Lung (tissue), 12 donors: ENCODE data around the gene OLFML1. TPM values are rescaled to one million over a fixed set of nuclear protein-coding genes. Genes with fewer than 3 reads are reported as not detected.
A peak's percentile ranks its signal among the peaks of the same experiment; 100 is the strongest.

ENCODE experiments used
- ATAC-seq: fragments of 200-7000 bp; cut with Tn5 transposase; one replicate; pipeline ENCODE4 v1.9.1; 2020; ENCODE audit warnings: moderate number of reproducible peaks; ENCODE audit not compliant: insufficient read depth, low FRiP score
- DNase-seq, 3 donors: peaks; one replicate each; pipeline ENCODE4 v3.0.0-alpha.2; 2013 to 2017
- H3K27ac ChIP-seq, 2 donors: one replicate each; pipeline ENCODE4 v1.5.1; 2013; ENCODE audit warnings: mild to moderate bottlenecking in 2 of 2, moderate library complexity in 2 of 2, control low read depth in 1 of 2, inconsistent platforms in 1 of 2, low read depth in 1 of 2, low read length in 1 of 2
- H3K27me3 ChIP-seq, 3 donors: one replicate each; pipeline ENCODE4 v1.5.1; 2013; ENCODE audit warnings: low read length in 2 of 3; ENCODE audit not compliant: control insufficient read depth in 3 of 3, insufficient read depth in 3 of 3
- H3K36me3 ChIP-seq, 4 donors: one replicate each; pipeline ENCODE4 v1.5.1; 2013; ENCODE audit warnings: low read length in 4 of 4, mild to moderate bottlenecking in 1 of 4, moderate library complexity in 1 of 4; ENCODE audit not compliant: control insufficient read depth in 4 of 4, insufficient read depth in 4 of 4
- H3K4me1 ChIP-seq, 5 donors: one replicate each; pipeline ENCODE4 v1.5.1; 2013; ENCODE audit warnings: low read length in 5 of 5, mild to moderate bottlenecking in 2 of 5, moderate library complexity in 1 of 5; ENCODE audit not compliant: control insufficient read depth in 5 of 5, insufficient read depth in 5 of 5
- H3K4me3 ChIP-seq: one replicate; pipeline ENCODE4 v1.5.1; 2013; ENCODE audit warnings: mild to moderate bottlenecking, control low read depth, moderate library complexity
- H3K9ac ChIP-seq, 2 donors: one replicate each; pipeline ENCODE4 v1.5.1; 2013; ENCODE audit warnings: low read length in 2 of 2, control low read depth in 1 of 2; ENCODE audit not compliant: insufficient read depth in 1 of 2
- H3K9me3 ChIP-seq, 4 donors: one replicate each; pipeline ENCODE4 v1.5.1; 2013; ENCODE audit warnings: low read length in 3 of 4, mild to moderate bottlenecking in 1 of 4, moderate library complexity in 1 of 4; ENCODE audit not compliant: control insufficient read depth in 4 of 4, insufficient read depth in 3 of 4
- CTCF ChIP-seq: IDR thresholded peaks from 2 replicates; pipeline ENCODE4 v1.5.1; 2012; ENCODE audit warnings: mild to moderate bottlenecking; ENCODE audit errors: control extremely low read depth, extremely low read depth
- WGBS, 2 donors: extraction: QIAGEN DNeasy Blood & Tissue Kit; methylation state at CpG; one replicate each; pipeline ENCODE4 v1.1.7; 2013; 5-methylcytosine and 5-hydroxymethylcytosine counted together
- polyA plus RNA-seq, 2 donors: library from polyadenylated mRNA; stranded (reverse); fragments of 200-250 nt; gene quantifications; one replicate each; pipeline ENCODE4 v1.2.1, GENCODE V29; 2013
- total RNA-seq, 2 donors: library from RNA; depleted of rRNA in 1 of 2; stranded (reverse); fragments of >200 nt in 1 of 2; gene quantifications; one replicate each; pipeline ENCODE4 v1.2.1, GENCODE V29; 2014 to 2021
- donor health status: control.
- donor health status: control.
- donor health status: Bipolar disorder and iron deficiency.
- donor health status: healthy.
- donor health status: DM: yes; HTN: yes; CAD: no.

The OLFML1 gene
- total and polyA plus RNA-seq, 4 donors, result 2.6 to 28.1 (median 9.5) TPM

- Histone ChIP-seq H3K4me1 (peaks cover 5 to 27% (median 8%) of the 10 kb centered on the region in 5 donors), H3K9me3 (no peaks in the 10 kb centered on the region), H3K4me3 (peak overlapping the region; percentile 66), H3K27ac (peak overlapping the region; percentile 95 to 99), H3K27me3 (peaks cover 0 to 18% (median 17%) of the 10 kb centered on the region in 3 donors), H3K36me3 (peaks cover 0 to 12% (median 5%) of the 10 kb centered on the region in 4 donors), H3K9ac (peak overlapping the region in 1 of 2 donors; percentile 54)
- 14 to 24% methylated on average over 18 of the region's 18 CpGs for whole genome bisulfite sequencing, 2 donors
- ATAC-seq, result peak; percentile 32
- DNase-seq, result peak; percentile 56 to 69 (median 58)
- no peak for TF ChIP-seq CTCF
These were observed 27.4 kb downstream of the OLFML1 start for GRCh38 chr11:7512525-7513233.

- Histone ChIP-seq H3K9ac (peak within 1 kb of the TSS; percentile 49 to 54), H3K4me1 (peaks cover 5 to 27% (median 8%) of the 10 kb centered on the region in 5 donors), H3K4me3 (peak within 1 kb of the TSS; percentile 66), H3K27ac (peak within 1 kb of the TSS; percentile 95 to 99), H3K36me3 (peaks cover 0 to 12% (median 5%) of the 10 kb centered on the region in 4 donors), H3K9me3 (no peaks in the 10 kb centered on the region), H3K27me3 (peaks cover 0 to 18% (median 17%) of the 10 kb centered on the region in 3 donors)
- peak; percentile 98 for ATAC-seq
- 1% methylated on average over 46 to 79 of the region's 79 CpGs for WGBS, 2 donors
- peak; percentile 45 for TF ChIP-seq CTCF
- DNase-seq, result peak; percentile 78 to 82 (median 79)
These were observed 28.2 kb downstream of the OLFML1 start, which contains the start of gene PPFIBP2 for GRCh38 chr11:7513234-7514098. TSS of gene PPFIBP2 (plus strand) at chr11:7513999. CDS start at chr11:7549476, 35,477 bp downstream.

GRCh38 chr11:7514099-7514591 is 28.8 kb downstream of the OLFML1 start:
- no peaks in the 10 kb centered on the region for H3K9me3 ChIP-seq
- H3K9ac ChIP-seq, result peak overlapping the region; percentile 47 to 49
- peak overlapping the region; percentile 66 for H3K4me3 ChIP-seq
- no peak for TF ChIP-seq CTCF
- H3K27ac ChIP-seq, result peak overlapping the region; percentile 95 to 99
- DNase-seq (no peak), ATAC-seq (peak; percentile 0)
- peaks cover 0 to 12% (median 5%) of the 10 kb centered on the region in 4 donors for H3K36me3 ChIP-seq
- H3K4me1 ChIP-seq, result peaks cover 5 to 27% (median 8%) of the 10 kb centered on the region in 5 donors
- WGBS, 2 donors, result 3% methylated on average over 31 of the region's 31 CpGs
- H3K27me3 ChIP-seq, result peaks cover 0 to 18% (median 17%) of the 10 kb centered on the region in 3 donors
